Measurements from ENCODE around the gene RIT2.

Gene RIT2

GRCh38 chr18:42929857-42930256 is 185.6 kb downstream of the RIT2 start:
- no peak for DNase-seq (ENCODE audit: low spot score)

DNA sequence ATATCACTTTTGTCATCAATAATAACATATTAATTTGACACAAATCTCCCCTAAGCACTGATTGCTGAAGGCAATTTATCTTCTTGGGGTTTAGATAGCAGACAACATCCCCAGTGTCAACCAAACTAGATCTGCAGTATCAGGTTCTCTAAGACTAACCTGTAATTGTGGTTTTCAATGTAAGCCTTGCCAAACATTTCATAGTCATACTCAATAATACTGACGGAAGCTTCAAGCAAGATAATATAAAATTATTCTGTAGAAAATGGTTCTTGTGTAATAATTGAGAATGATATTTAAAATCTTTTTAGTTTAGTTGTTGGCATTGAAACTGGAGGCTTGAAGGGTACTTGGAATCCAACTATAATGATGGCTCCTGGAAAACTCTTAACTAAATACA is 186.3 kb downstream of the RIT2 start:
- DNase-seq (ENCODE audit: low spot score): no peak

DNA sequence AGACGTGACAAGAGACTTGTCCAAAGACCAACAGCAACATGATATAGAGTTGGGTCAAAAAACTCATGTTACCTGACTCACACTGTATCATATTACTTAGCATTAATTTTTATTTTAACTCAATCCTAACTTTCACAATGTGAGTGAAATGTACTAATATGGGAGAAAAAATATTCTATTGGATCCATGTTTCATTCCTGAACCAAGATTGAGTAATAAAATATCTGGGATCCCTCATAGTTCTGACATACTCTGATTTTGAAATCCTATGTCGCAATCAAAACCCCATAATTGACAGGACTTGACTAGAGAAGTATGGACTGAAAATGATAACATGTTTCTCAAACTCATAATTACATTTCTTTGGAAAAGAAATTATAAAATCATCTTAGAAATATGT is 190.4 kb downstream of the RIT2 start:
- no peak for DNase-seq (ENCODE audit: low spot score)

DNA sequence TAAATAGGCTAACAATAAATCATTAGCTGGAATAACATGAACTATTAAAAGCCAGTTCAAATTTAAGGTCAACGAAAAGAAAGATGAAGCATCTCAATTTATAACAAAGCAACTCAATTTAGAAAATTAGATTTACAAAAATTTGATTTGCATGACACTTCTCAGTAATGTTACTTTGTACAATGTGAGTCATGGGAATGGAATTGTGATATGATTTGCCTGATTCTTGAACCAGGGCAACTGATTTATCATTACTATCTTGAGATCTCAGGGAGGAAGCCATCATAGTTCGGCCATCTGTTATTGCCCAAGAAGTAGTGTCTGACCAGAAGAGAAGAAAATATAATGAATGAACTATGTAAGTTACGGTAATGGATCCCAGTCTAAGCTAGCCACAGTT is 193.1 kb downstream of the RIT2 start:
- no peak for DNase-seq (ENCODE audit: low spot score)

DNA sequence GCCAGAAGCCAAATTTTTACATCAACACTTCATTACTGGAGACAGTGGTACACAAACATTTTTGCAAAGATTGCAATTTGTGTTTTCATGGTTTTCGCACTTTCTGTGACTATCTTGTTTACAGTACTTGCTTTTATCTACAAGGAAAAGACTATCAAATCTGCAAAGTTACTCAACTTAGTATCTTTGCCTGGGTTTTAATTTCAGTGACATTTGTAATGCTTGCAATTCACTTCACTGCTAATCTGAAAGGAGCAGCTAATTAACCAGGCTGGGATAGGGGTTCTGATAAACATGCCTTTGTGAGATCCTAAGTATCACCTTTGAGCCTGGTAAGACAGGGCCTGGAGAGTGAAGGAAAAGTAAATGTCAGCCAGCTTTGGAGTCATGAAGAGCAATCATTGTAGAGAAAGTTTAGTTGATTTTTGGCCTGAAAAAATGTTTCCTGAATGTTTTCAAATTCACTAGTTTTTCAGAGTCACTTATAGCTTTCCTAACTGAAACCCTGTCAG is 194.2 kb downstream of the RIT2 start:
- DNase-seq (ENCODE audit: low spot score): no peak

DNA sequence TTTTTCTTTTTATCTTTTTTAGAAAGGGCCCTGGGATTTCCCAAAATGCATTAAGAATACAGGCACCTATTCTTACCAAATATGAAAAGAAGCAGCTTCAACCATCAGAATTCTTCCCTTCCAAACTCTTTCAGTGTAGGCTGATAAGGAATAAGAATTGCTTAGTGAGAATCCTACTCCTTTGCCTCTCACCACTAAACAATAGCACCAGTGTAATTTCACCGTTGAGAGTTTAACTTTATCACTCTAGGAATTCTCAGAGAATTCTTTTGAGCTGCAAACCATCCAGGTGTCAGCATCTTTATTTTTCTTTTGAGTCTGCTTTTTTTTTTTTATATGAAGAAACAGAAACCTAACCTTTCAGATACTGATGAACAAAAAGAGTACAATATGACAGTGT is 194.9 kb downstream of the RIT2 start:
- DNase-seq (ENCODE audit: low spot score): no peak

- DNase-seq (ENCODE audit: low spot score): no peak
These were observed 200.2 kb downstream of the RIT2 start for GRCh38 chr18:42915299-42915698.

GRCh38 chr18:42914476-42914875 is 201.0 kb downstream of the RIT2 start:
- no peak for DNase-seq (ENCODE audit: low spot score)

DNA sequence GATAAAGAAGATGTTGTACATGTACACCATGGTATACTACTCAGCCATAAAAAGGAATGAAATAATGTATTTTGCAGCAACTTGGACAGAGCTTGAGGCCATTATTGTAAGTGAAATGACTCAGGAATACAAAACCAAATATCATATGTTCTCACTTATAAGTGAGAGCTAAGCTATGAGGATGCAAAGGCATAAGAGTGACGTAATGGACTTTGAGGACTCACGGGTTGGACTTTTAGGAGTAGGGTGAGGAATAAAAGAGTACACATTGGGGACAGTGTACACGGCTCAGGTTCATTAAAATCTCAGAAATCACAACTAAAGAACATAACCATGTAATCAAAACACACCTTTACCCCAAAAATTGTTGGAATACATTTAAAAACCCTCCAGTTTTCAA is 206.4 kb downstream of the RIT2 start:
- no peak for DNase-seq (ENCODE audit: low spot score)

DNA sequence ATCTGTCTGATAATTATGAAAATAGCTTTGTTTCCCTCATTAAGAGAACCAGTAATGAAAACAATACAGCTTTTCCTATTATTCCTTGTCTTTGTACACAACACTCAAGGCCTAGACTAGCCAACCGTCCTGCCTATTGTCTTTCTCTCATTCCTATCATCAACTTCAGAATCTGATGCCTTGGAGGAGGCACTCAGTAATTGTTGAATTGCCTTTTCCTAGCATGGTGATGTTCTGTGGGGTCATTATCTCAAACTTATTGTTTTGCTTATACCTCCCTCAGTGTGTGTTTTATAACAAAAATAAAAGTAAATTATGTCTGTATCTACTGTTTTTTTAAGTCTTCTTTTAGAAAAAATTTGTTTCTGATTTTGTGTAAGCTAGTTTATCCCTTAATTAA is 208.7 kb downstream of the RIT2 start:
- no peak for DNase-seq (ENCODE audit: low spot score)

DNA sequence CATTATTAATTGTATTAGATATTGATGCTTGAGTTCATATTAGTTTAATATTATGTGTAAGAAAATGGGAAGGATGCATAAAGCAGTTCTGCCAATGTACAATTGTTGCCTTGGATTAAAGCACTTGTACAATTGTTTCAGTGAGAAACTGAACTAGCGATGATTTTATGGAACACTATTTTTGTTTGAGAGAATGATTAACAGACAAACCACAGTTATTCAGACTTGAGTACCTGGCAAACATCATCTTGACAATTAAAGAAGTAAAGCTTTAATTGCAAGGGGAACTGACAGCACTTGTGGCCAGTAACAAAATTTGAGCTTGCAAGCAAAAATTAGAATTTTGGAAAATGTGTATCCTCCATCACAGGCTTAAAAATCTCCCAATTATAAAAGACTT is 214.3 kb downstream of the RIT2 start:
- no peak for DNase-seq (ENCODE audit: low spot score)

GRCh38 chr18:42893977-42894376 is 221.5 kb downstream of the RIT2 start:
- no peak for DNase-seq (ENCODE audit: low spot score)

DNA sequence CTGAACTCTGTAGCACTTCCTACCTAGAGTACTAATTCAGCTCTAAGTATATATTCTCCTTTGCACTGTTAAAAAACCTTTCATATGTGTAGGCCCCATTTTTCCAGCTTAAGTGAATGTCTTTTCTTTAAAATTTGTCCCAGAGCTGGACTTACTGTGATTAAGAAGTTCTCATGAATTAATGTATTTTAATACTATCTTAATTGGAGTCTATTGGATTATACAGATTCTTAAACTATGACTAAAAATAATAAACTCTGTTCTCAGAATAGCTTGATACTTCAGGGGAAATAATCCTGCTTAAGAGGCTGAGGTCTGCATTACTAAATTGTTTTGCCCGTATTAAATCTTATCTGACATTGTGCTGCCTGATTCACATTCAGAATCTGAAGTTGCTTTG is 223.3 kb downstream of the RIT2 start:
- DNase-seq (ENCODE audit: low spot score): no peak

- DNase-seq (ENCODE audit: low spot score): no peak
These were observed 223.8 kb downstream of the RIT2 start for GRCh38 chr18:42891705-42892104.

GRCh38 chr18:42883169-42883568 is 232.3 kb downstream of the RIT2 start:
- no peak for DNase-seq (ENCODE audit: low spot score)

DNA sequence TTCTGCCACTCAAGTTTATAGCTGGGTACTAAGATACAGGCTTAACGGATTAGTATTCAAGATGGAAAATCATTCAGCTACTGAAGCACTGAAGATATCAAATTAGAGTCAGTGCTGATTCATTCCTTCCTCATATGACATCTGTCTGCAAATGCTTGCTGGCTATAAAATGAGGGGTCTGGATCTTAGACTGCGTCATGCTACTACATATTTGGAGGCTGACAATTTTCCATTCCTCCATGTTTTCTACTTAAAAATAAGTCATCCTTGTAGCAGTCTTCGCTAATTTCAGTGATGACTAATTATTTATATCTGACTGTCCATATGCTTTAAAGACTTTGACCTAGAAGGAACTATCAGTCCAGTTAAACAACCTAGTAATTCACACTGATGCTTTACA is 233.4 kb downstream of the RIT2 start:
- no peak for DNase-seq (ENCODE audit: low spot score)

GRCh38 chr18:42872838-42873237 is 242.6 kb downstream of the RIT2 start:
- DNase-seq (ENCODE audit: low spot score): no peak

DNA sequence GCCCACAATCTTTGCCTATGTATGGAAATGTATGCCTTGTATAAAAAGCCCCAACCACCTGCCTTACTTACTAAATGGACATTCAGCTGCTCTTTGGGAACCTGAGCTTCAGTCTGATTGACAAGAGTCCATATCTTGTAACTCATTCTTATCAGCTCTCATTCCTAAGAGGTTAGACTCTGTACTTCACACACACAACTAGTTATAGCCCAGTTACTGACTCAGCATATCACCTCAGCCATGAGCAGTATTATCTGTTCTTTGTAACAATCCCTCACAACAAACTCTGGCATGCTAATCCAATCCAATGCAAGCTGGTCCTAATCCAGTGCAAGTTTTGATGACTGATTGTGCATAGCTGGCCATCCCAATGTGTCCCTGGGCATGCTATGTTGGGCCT is 250.6 kb downstream of the RIT2 start:
- no peak for DNase-seq (ENCODE audit: low spot score)

DNA sequence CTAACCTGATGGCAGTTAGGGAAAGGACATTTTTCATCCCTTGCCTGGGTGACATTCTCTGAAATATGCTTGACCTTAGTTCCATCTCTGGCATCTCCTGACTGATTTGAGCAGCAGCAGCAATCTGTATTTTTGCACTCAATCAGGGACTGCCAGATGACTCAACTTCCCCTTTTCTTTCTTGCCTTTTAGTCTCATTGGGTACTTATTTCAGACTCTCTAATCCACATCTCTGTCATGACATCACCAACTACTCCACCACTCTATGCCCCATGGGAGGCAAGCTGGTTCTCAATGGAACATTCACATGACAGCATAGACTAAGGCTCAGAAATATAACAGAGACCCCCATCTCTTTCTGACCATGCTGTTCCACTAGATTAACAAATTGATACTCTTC is 254.2 kb downstream of the RIT2 start:
- DNase-seq (ENCODE audit: low spot score): no peak

- no peak for DNase-seq (ENCODE audit: low spot score)
These were observed 254.9 kb downstream of the RIT2 start for GRCh38 chr18:42860548-42860947.

DNA sequence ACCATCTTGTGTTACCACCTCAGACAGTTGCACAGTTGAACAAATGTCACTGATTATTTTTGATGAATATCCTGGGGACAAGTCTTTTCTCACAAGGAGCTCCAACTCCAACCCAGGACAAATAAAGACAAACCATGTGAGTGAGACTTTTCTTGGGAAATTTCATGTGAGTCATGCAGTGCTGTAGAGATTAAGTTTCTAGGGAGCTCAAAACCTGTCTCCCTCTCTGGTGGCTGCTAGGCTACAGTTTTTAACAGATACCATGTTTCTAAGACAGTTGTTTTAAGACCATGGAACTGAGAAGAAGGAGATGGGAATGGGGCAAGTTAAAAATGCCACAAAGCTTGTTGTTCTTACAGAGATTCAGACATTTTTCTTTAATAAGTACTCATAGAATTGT is 255.5 kb downstream of the RIT2 start:
- no peak for DNase-seq (ENCODE audit: low spot score)

DNA sequence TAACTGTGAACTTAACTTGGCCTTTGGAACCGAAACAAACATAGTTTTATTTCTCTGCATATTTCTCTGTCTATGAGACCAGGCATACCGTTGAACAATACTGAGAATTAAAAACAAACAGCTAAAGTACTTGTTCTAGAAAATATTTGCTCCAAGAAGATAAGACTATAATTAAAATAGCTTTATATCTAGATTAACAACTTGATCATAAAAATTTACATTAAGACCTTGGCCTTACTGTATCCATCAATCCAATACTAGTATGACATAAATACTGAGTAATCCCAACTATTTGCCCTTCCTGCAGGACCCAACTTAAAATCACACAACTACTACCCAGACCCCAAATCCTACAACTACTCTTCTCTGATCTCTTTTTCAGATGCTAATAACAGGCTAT is 260.9 kb downstream of the RIT2 start:
- no peak for DNase-seq (ENCODE audit: low spot score)

- DNase-seq (ENCODE audit: low spot score): no peak
These were observed 265.1 kb downstream of the RIT2 start for GRCh38 chr18:42850174-42851083.

DNA sequence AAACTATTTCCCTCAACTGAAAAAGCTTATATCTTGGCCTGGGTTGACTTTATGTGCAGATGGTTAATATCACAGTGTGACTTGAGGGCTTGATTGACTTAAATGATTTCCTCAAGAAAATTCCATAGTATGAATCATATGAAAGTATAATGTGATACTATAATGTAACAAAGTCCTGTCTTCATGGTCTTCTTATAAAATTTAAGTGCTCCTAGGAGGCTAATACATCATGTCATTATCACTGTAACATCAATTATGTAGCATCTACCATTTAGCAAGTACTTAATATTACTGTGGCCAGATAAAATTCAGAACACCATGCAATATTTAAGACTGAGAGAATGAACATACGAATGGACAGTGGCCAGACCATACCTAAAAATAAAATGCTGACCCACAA is 276.1 kb downstream of the RIT2 start:
- no peak for DNase-seq (ENCODE audit: low spot score)

All from AG08395 (cell line).